Esophagus squamous epithelium (tissue), 4 donors: Measurements from ENCODE around the gene RAB8B.

ENCODE experiments used
- CTCF ChIP-seq, 6 experiments: fragments of 450-650 bp in 4 of 6; fragments of 200-600 bp in 2 of 6; sonication (generic) in 2 of 6; IDR thresholded peaks; one replicate each; pipeline ENCODE4 v1.5.1; 2016 to 2019; ENCODE audit warnings: antibody characterized with exemption in 6 of 6, mild to moderate bottlenecking in 4 of 6, moderate library complexity in 4 of 6
- POLR2A ChIP-seq, 4 donors: fragments of 450-650 bp; IDR thresholded peaks; one replicate each; pipeline ENCODE4 v1.6.1; 2017; ENCODE audit warnings: antibody characterized with exemption in 4 of 4, mild to moderate bottlenecking in 4 of 4, moderate library complexity in 3 of 4

GRCh38 chr15:63203451-63204090, 14.2 kb downstream of the RAB8B start:
- TF ChIP-seq CTCF (IDR thresholded peaks at IDR 0.05), result no peak
- TF ChIP-seq POLR2A (IDR thresholded peaks at IDR 0.05), result no peak
